ENCODE data around the gene RALGPS2. TPM values are rescaled to one million over a fixed set of nuclear protein-coding genes. Genes with fewer than 3 reads are reported as not detected.

RALGPS2 gene
- total and polyA plus RNA-seq, 2 of the 8 experiments (the other 6 are each of a cell fraction or from before 2014, with no cell fraction given): 6.7 to 38.0 TPM

DNA sequence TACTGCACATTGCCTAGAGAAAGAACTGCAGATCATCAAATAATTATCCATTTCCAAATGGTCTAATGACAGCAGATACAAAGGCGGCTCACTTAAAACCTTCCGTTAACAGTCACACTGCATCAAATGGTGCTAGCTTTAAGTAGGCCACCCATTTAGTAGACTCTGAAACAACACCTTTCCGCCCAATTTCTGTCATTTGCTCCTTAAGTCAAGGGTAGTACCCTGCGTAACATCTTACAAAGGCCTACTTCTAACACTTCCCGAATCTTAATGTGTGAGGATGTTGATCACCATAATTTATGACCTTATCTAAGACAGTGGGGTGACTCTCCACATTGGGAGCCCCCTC, 692 bp upstream of the RALGPS2 start (continued):
- TF ChIP-seq, protein P1, sequence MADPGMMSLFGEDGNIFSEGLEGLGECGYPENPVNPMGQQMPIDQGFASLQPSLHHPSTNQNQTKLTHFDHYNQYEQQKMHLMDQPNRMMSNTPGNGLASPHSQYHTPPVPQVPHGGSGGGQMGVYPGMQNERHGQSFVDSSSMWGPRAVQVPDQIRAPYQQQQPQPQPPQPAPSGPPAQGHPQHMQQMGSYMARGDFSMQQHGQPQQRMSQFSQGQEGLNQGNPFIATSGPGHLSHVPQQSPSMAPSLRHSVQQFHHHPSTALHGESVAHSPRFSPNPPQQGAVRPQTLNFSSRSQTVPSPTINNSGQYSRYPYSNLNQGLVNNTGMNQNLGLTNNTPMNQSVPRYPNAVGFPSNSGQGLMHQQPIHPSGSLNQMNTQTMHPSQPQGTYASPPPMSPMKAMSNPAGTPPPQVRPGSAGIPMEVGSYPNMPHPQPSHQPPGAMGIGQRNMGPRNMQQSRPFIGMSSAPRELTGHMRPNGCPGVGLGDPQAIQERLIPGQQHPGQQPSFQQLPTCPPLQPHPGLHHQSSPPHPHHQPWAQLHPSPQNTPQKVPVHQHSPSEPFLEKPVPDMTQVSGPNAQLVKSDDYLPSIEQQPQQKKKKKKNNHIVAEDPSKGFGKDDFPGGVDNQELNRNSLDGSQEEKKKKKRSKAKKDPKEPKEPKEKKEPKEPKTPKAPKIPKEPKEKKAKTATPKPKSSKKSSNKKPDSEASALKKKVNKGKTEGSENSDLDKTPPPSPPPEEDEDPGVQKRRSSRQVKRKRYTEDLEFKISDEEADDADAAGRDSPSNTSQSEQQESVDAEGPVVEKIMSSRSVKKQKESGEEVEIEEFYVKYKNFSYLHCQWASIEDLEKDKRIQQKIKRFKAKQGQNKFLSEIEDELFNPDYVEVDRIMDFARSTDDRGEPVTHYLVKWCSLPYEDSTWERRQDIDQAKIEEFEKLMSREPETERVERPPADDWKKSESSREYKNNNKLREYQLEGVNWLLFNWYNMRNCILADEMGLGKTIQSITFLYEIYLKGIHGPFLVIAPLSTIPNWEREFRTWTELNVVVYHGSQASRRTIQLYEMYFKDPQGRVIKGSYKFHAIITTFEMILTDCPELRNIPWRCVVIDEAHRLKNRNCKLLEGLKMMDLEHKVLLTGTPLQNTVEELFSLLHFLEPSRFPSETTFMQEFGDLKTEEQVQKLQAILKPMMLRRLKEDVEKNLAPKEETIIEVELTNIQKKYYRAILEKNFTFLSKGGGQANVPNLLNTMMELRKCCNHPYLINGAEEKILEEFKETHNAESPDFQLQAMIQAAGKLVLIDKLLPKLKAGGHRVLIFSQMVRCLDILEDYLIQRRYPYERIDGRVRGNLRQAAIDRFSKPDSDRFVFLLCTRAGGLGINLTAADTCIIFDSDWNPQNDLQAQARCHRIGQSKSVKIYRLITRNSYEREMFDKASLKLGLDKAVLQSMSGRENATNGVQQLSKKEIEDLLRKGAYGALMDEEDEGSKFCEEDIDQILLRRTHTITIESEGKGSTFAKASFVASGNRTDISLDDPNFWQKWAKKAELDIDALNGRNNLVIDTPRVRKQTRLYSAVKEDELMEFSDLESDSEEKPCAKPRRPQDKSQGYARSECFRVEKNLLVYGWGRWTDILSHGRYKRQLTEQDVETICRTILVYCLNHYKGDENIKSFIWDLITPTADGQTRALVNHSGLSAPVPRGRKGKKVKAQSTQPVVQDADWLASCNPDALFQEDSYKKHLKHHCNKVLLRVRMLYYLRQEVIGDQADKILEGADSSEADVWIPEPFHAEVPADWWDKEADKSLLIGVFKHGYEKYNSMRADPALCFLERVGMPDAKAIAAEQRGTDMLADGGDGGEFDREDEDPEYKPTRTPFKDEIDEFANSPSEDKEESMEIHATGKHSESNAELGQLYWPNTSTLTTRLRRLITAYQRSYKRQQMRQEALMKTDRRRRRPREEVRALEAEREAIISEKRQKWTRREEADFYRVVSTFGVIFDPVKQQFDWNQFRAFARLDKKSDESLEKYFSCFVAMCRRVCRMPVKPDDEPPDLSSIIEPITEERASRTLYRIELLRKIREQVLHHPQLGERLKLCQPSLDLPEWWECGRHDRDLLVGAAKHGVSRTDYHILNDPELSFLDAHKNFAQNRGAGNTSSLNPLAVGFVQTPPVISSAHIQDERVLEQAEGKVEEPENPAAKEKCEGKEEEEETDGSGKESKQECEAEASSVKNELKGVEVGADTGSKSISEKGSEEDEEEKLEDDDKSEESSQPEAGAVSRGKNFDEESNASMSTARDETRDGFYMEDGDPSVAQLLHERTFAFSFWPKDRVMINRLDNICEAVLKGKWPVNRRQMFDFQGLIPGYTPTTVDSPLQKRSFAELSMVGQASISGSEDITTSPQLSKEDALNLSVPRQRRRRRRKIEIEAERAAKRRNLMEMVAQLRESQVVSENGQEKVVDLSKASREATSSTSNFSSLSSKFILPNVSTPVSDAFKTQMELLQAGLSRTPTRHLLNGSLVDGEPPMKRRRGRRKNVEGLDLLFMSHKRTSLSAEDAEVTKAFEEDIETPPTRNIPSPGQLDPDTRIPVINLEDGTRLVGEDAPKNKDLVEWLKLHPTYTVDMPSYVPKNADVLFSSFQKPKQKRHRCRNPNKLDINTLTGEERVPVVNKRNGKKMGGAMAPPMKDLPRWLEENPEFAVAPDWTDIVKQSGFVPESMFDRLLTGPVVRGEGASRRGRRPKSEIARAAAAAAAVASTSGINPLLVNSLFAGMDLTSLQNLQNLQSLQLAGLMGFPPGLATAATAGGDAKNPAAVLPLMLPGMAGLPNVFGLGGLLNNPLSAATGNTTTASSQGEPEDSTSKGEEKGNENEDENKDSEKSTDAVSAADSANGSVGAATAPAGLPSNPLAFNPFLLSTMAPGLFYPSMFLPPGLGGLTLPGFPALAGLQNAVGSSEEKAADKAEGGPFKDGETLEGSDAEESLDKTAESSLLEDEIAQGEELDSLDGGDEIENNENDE (IDR thresholded peaks at IDR 0.05; ENCODE audit: insufficient replicate concordance, low read length): no peak
- TF ChIP-seq BCL11A (IDR thresholded peaks at IDR 0.05; ENCODE audit: low read depth in 2 of 2, low read length in 2 of 2) (no peak), ZNF274 (IDR thresholded peaks at IDR 0.05; ENCODE audit: borderline replicate concordance, extremely low read depth, low read length) (no peak), EP300 (IDR thresholded peaks at IDR 0.05; ENCODE audit: borderline replicate concordance in 1 of 2, low read depth in 2 of 2, low read length in 2 of 2) (no peak)
